Measurements from ENCODE around the gene HARBI1.
"Not testable (repeated sequence)": the region's sequence is repeated elsewhere in the genome, so short reads cannot be mapped to it uniquely, and the experiment has no call there.

Gene HARBI1

GRCh38 chr11:46594785-46595184 lies 22.2 kb downstream of the HARBI1 start:
- DNase-seq: no peak

- no peak for DNase-seq
Observed at GRCh38 chr11:46594374-46594700, 22.7 kb downstream of the HARBI1 start.

- DNase-seq: peak; percentile 80
Observed at GRCh38 chr11:46593550-46594373, 23.3 kb downstream of the HARBI1 start, which contains the start of gene AMBRA1. TSS of gene AMBRA1 (minus strand) at chr11:46594023. CDS start at chr11:46548380, 45,643 bp downstream.

GRCh38 chr11:46590740-46591605 lies 26.1 kb downstream of the HARBI1 start:
- no peak for DNase-seq

- no peak for DNase-seq
Observed at GRCh38 chr11:46588915-46589314, 28.1 kb downstream of the HARBI1 start.

GRCh38 chr11:46588131-46588530 lies 28.9 kb downstream of the HARBI1 start:
- DNase-seq: no peak

- not testable (repeated sequence) for DNase-seq
Observed at GRCh38 chr11:46583513-46583912, 33.5 kb downstream of the HARBI1 start.

GRCh38 chr11:46582588-46582987 lies 34.4 kb downstream of the HARBI1 start:
- no peak for DNase-seq

- DNase-seq: no peak
Observed at GRCh38 chr11:46577058-46577457, 40.0 kb downstream of the HARBI1 start.

GRCh38 chr11:46574656-46575055 lies 42.4 kb downstream of the HARBI1 start:
- DNase-seq: no peak

GRCh38 chr11:46570790-46571398 lies 46.1 kb downstream of the HARBI1 start:
- DNase-seq: no peak

- DNase-seq: no peak
Observed at GRCh38 chr11:46565232-46565840, 51.7 kb downstream of the HARBI1 start.

- DNase-seq: no peak
Observed at GRCh38 chr11:46564459-46564858, 52.6 kb downstream of the HARBI1 start.

- no peak for DNase-seq
Observed at GRCh38 chr11:46562527-46562926, 54.5 kb downstream of the HARBI1 start.

- DNase-seq: peak; percentile 25
Observed at GRCh38 chr11:46560300-46560991, 56.6 kb downstream of the HARBI1 start.

GRCh38 chr11:46559815-46560214 lies 57.2 kb downstream of the HARBI1 start:
- DNase-seq: no peak

GRCh38 chr11:46557684-46558151 lies 59.3 kb downstream of the HARBI1 start:
- DNase-seq: no peak

GRCh38 chr11:46555267-46556054 lies 61.6 kb downstream of the HARBI1 start:
- DNase-seq: no peak

GRCh38 chr11:46554213-46555147 lies 62.5 kb downstream of the HARBI1 start:
- DNase-seq: no peak

- no peak for DNase-seq
Observed at GRCh38 chr11:46553814-46554212, 63.2 kb downstream of the HARBI1 start.

Measured in CD4-positive, alpha-beta T cell treated with Interleukin-17A for 4 hours (primary cell).